Neural progenitor cell (in vitro differentiated cells): Measurements from ENCODE around the gene PPM1L. TPM values are rescaled to one million over a fixed set of nuclear protein-coding genes. Genes with fewer than 3 reads are reported as not detected.

Experiments used
- DNase-seq: peaks from one replicate; pipeline ENCODE4 v3.0.0-alpha.2; 2016; ENCODE audit warnings: low spot score
- H2AFZ ChIP-seq: fragments of 200-600 bp; sonication (generic); replicated peaks from 2 replicates; pipeline ENCODE4 v1.6.1; 2016; ENCODE audit warnings: antibody characterized with exemption
- H3F3A ChIP-seq: fragments of 200-600 bp; sonication (generic); 2 replicates; pipeline ENCODE4 v1.6.1; 2016; ENCODE audit warnings: antibody characterized with exemption, low read depth
- H3K27ac ChIP-seq: fragments of 200-600 bp; sonication (generic); 2 replicates; pipeline ENCODE4 v1.5.1; 2016; ENCODE audit warnings: mild to moderate bottlenecking
- H3K27me3 ChIP-seq: fragments of 200-600 bp; sonication (generic); 2 replicates; pipeline ENCODE4 v1.6.1; 2016; ENCODE audit warnings: mild to moderate bottlenecking, moderate library complexity
- H3K36me3 ChIP-seq: fragments of 200-600 bp; sonication (generic); 2 replicates; pipeline ENCODE4 v1.5.1; 2016
- H3K4me1 ChIP-seq: fragments of 200-600 bp; sonication (generic); 2 replicates; pipeline ENCODE4 v1.6.1; 2016; ENCODE audit warnings: mixed run types
- H3K4me2 ChIP-seq: fragments of 200-600 bp; sonication (generic); 2 replicates; pipeline ENCODE4 v1.6.1; 2016
- H3K4me3 ChIP-seq: fragments of 200-600 bp; sonication (generic); 2 replicates; pipeline ENCODE4 v1.5.1; 2016
- H3K79me2 ChIP-seq: fragments of 200-600 bp; sonication (generic); 2 replicates; pipeline ENCODE4 v1.6.1; 2016; ENCODE audit warnings: low read depth
- H3K9ac ChIP-seq: fragments of 200-600 bp; sonication (generic); 2 replicates; pipeline ENCODE4 v1.6.1; 2016
- H3K9me3 ChIP-seq: fragments of 200-600 bp; sonication (generic); 2 replicates; pipeline ENCODE4 v1.5.1; 2016; ENCODE audit warnings: low read depth
- H4K20me1 ChIP-seq: fragments of 200-600 bp; sonication (generic); 2 replicates; pipeline ENCODE4 v1.6.1; 2016; ENCODE audit warnings: low read depth
- H3K27ac Mint-ChIP-seq: 3 replicates; pipeline ENCODE4 v1.8.0; 2021; ENCODE audit warnings: mixed read lengths
- H3K27me3 Mint-ChIP-seq: 2 replicates; pipeline ENCODE4 v1.8.0; 2022; ENCODE audit warnings: low read depth, mild to moderate bottlenecking, inconsistent platforms, moderate library complexity, mixed read lengths; ENCODE audit not compliant: insufficient read depth
- H3K36me3 Mint-ChIP-seq: 3 replicates; pipeline ENCODE4 v1.8.0; 2021; ENCODE audit warnings: mixed read lengths
- H3K4me1 Mint-ChIP-seq: 3 replicates; pipeline ENCODE4 v1.8.0; 2021; ENCODE audit warnings: mixed read lengths
- H3K4me3 Mint-ChIP-seq: 3 replicates; pipeline ENCODE4 v1.8.0; 2021; ENCODE audit warnings: mild to moderate bottlenecking, moderate library complexity, mixed read lengths
- H3K9me3 Mint-ChIP-seq: 3 replicates; pipeline ENCODE4 v1.8.0; 2020; ENCODE audit warnings: mixed read lengths
- EZH2 ChIP-seq: fragments of 200-600 bp; sonication (generic); IDR thresholded peaks from 2 replicates; pipeline ENCODE4 v1.6.1; 2017; ENCODE audit warnings: antibody characterized with exemption, mild to moderate bottlenecking, moderate library complexity
- EZH2phosphoT487 ChIP-seq: fragments of 200-600 bp; sonication (generic); IDR thresholded peaks from 2 replicates; pipeline ENCODE4 v1.6.1; 2017; ENCODE audit warnings: antibody characterized with exemption
- total RNA-seq: library from RNA; depleted of rRNA; stranded (reverse); fragments of >200 nt; gene quantifications from 2 replicates; pipeline ENCODE4 v1.2.3, GENCODE V29; 2015; ENCODE audit warnings: low replicate concordance
- TF ChIP-seq, protein P1 (sequence below): fragments of 200-600 bp; sonication (generic); IDR thresholded peaks from 2 replicates; pipeline ENCODE4 v1.5.1; 2017; ENCODE audit warnings: antibody characterized with exemption, mild to moderate bottlenecking

PPM1L gene
- total RNA-seq, 1 donor from 2014 or later, result 16.5 TPM

GRCh38 chr3:160874736-160875135 lies 118.7 kb downstream of the PPM1L start:
- Histone ChIP-seq H3K27me3 (no peaks in the 10 kb centered on the region), H3K79me2 (peaks cover 3% of the 10 kb centered on the region), H3K27ac (no peak overlapping the region), H3F3A (no peaks in the 10 kb centered on the region), H3K9ac (no peak overlapping the region), H4K20me1 (peaks cover 5% of the 10 kb centered on the region), H3K4me2 (no peak overlapping the region), H2AFZ (no peak overlapping the region), H3K9me3 (no peaks in the 10 kb centered on the region), H3K4me3 (no peak overlapping the region), H3K4me1 (peaks cover 12% of the 10 kb centered on the region), H3K36me3 (no peaks in the 10 kb centered on the region)
- DNase-seq, result no peak
- Mint-ChIP-seq H3K27me3 (peaks cover 2% of the 10 kb centered on the region), H3K36me3 (no peaks in the 10 kb centered on the region), H3K9me3 (no peaks in the 10 kb centered on the region), H3K4me1 (peaks cover 11% of the 10 kb centered on the region), H3K4me3 (no peak overlapping the region), H3K27ac (no peak overlapping the region)
- TF ChIP-seq EZH2 (no peak), EZH2phosphoT487 (no peak)
- TF ChIP-seq, protein P1, sequence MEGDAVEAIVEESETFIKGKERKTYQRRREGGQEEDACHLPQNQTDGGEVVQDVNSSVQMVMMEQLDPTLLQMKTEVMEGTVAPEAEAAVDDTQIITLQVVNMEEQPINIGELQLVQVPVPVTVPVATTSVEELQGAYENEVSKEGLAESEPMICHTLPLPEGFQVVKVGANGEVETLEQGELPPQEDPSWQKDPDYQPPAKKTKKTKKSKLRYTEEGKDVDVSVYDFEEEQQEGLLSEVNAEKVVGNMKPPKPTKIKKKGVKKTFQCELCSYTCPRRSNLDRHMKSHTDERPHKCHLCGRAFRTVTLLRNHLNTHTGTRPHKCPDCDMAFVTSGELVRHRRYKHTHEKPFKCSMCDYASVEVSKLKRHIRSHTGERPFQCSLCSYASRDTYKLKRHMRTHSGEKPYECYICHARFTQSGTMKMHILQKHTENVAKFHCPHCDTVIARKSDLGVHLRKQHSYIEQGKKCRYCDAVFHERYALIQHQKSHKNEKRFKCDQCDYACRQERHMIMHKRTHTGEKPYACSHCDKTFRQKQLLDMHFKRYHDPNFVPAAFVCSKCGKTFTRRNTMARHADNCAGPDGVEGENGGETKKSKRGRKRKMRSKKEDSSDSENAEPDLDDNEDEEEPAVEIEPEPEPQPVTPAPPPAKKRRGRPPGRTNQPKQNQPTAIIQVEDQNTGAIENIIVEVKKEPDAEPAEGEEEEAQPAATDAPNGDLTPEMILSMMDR, result no peak

GRCh38 chr3:160876643-160877042 lies 120.6 kb downstream of the PPM1L start:
- Histone ChIP-seq H4K20me1 (no peaks in the 10 kb centered on the region), H3F3A (no peaks in the 10 kb centered on the region), H3K79me2 (no peaks in the 10 kb centered on the region), H3K4me2 (no peak overlapping the region), H3K27ac (no peak overlapping the region), H3K9me3 (no peaks in the 10 kb centered on the region), H2AFZ (no peak overlapping the region), H3K4me1 (peaks cover 8% of the 10 kb centered on the region), H3K9ac (no peak overlapping the region), H3K27me3 (no peaks in the 10 kb centered on the region), H3K4me3 (no peak overlapping the region), H3K36me3 (no peaks in the 10 kb centered on the region)
- Mint-ChIP-seq H3K4me1 (peaks cover 9% of the 10 kb centered on the region), H3K27me3 (peaks cover 2% of the 10 kb centered on the region), H3K4me3 (no peak overlapping the region), H3K36me3 (no peaks in the 10 kb centered on the region), H3K9me3 (no peaks in the 10 kb centered on the region), H3K27ac (no peak overlapping the region)
- DNase-seq, result no peak
- TF ChIP-seq, protein P1, result no peak
- TF ChIP-seq EZH2phosphoT487 (no peak), EZH2 (no peak)

DNA sequence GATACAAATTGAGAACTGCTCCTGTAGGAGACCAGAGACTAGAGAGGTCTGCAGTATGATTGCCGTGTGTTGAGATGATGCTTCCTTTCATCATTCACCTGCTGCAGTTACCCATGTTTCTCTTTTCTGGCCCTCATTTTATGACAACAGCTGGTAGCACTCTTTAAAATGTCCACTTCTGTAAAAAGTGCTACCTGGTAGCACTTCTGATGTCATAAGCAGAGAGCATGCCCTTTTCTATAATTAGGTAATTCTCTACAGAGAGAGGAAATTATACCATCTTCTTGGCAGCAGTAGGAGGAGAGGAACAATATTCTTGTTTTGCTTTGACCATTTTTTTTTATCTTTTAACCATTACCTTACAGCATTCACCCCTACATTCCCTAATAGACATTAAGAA lies 123.8 kb downstream of the PPM1L start:
- Histone ChIP-seq H4K20me1 (no peaks in the 10 kb centered on the region), H3F3A (no peaks in the 10 kb centered on the region), H3K4me2 (no peak overlapping the region), H3K9me3 (no peaks in the 10 kb centered on the region), H3K27me3 (no peaks in the 10 kb centered on the region), H2AFZ (no peak overlapping the region), H3K27ac (no peak overlapping the region), H3K4me1 (peaks cover 8% of the 10 kb centered on the region), H3K36me3 (no peaks in the 10 kb centered on the region), H3K4me3 (no peak overlapping the region), H3K9ac (no peak overlapping the region), H3K79me2 (no peaks in the 10 kb centered on the region)
- no peak overlapping the region for H3K4me3 Mint-ChIP-seq
- H3K27ac Mint-ChIP-seq, result no peak overlapping the region
- no peaks in the 10 kb centered on the region for H3K27me3 Mint-ChIP-seq
- no peaks in the 10 kb centered on the region for H3K9me3 Mint-ChIP-seq
- TF ChIP-seq, protein P1, result no peak
- no peak for TF ChIP-seq EZH2phosphoT487
- TF ChIP-seq EZH2, result no peak
- no peak for DNase-seq
- H3K4me1 Mint-ChIP-seq, result peaks cover 9% of the 10 kb centered on the region
- H3K36me3 Mint-ChIP-seq, result no peaks in the 10 kb centered on the region
